ENCODE results near the gene CXXC1. TPM values are rescaled to one million over a fixed set of nuclear protein-coding genes. Genes with fewer than 3 reads are reported as not detected.

The CXXC1 gene
- total RNA-seq, 1 donor from 2014 or later = 134 TPM

- POLR2A ChIA-PET = no interaction called here
- ATAC-seq (ENCODE audit: low read depth) (no peak), DNase-seq (no peak)
- TF ChIP-seq, protein P1, sequence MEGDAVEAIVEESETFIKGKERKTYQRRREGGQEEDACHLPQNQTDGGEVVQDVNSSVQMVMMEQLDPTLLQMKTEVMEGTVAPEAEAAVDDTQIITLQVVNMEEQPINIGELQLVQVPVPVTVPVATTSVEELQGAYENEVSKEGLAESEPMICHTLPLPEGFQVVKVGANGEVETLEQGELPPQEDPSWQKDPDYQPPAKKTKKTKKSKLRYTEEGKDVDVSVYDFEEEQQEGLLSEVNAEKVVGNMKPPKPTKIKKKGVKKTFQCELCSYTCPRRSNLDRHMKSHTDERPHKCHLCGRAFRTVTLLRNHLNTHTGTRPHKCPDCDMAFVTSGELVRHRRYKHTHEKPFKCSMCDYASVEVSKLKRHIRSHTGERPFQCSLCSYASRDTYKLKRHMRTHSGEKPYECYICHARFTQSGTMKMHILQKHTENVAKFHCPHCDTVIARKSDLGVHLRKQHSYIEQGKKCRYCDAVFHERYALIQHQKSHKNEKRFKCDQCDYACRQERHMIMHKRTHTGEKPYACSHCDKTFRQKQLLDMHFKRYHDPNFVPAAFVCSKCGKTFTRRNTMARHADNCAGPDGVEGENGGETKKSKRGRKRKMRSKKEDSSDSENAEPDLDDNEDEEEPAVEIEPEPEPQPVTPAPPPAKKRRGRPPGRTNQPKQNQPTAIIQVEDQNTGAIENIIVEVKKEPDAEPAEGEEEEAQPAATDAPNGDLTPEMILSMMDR (IDR thresholded peaks at IDR 0.05) = no peak
- CTCF ChIA-PET = no interaction called here
- intact Hi-C loops (cut with micrococcal nuclease) = no loop called here
- H3K4me3 Mint-ChIP-seq = no peak overlapping the region
- H3K36me3 Mint-ChIP-seq (ENCODE audit: low read depth) = peaks cover 80% of the 10 kb centered on the region
- H3K27ac Mint-ChIP-seq = no peak overlapping the region
- H3K9me3 Mint-ChIP-seq = no peaks in the 10 kb centered on the region
- H3K27me3 Mint-ChIP-seq = no peaks in the 10 kb centered on the region
- H3K4me1 Mint-ChIP-seq = peaks cover 10% of the 10 kb centered on the region
Observed at GRCh38 chr18:50272568-50272967, 14.9 kb downstream of the CXXC1 start.

GRCh38 chr18:50268022-50268747 lies 19.3 kb downstream of the CXXC1 start:
- peak; percentile 87 for DNase-seq
- intact Hi-C loops (cut with micrococcal nuclease) = loop anchor here (1.0 to 10.0 kb wide), 7 partner anchors 44 to 1793 kb away; partner anchors contain the start of gene MYO5B
- H3K27ac Mint-ChIP-seq = peak overlapping the region; percentile 88
- H3K4me1 Mint-ChIP-seq = peaks cover 28% of the 10 kb centered on the region
- H3K36me3 Mint-ChIP-seq (ENCODE audit: low read depth) = peaks cover 40% of the 10 kb centered on the region
- ATAC-seq (ENCODE audit: low read depth) = peak; percentile 74
- ChIA-PET POLR2A (interaction anchor here (1.4 to 4.0 kb wide), 2 partner anchors 13 to 88 kb away, joined by 4 to 44 read pairs; partner anchors contain the start of gene MBD1), CTCF (interaction anchor here (0.9 to 3.6 kb wide), 13 partner anchors 9 to 93 kb away, joined by 3 to 30 read pairs (median 5); partner anchors contain the start of gene MBD1)
- no peaks in the 10 kb centered on the region for H3K27me3 Mint-ChIP-seq
- no peaks in the 10 kb centered on the region for H3K9me3 Mint-ChIP-seq
- TF ChIP-seq, protein P1 (IDR thresholded peaks at IDR 0.05) = peak; percentile 39
- peak overlapping the region; percentile 89 for H3K4me3 Mint-ChIP-seq

GRCh38 chr18:50266248-50266704 lies 21.2 kb downstream of the CXXC1 start, which contains the start of gene CFAP53:
Gene CFAP53 (minus strand): TSS chr18:50266495. CDS start chr18:50266404, 91 bp downstream.
- no peaks in the 10 kb centered on the region for H3K27me3 Mint-ChIP-seq
- DNase-seq (peak; percentile 91), ATAC-seq (ENCODE audit: low read depth) (peak; percentile 80)
- peak within 1 kb of the TSS; percentile 88 for H3K27ac Mint-ChIP-seq
- POLR2A ChIA-PET = interaction anchor here (0.5 to 4.0 kb wide), 11 partner anchors 15 to 835 kb away, joined by 3 to 44 read pairs (median 3); partner anchors contain the start of genes C18orf32, MBD1 and SKA1
- CTCF ChIA-PET = interaction anchor here (1.1 to 2.6 kb wide), 5 partner anchors 12 to 108 kb away, joined by 4 to 14 read pairs (median 7); partner anchors contain the start of genes MBD1 and SKA1
- peak within 1 kb of the TSS; percentile 89 for H3K4me3 Mint-ChIP-seq
- intact Hi-C loops (cut with micrococcal nuclease) = loop anchor here (1.0 to 10.0 kb wide), 10 partner anchors 15 to 1791 kb away; partner anchors contain the start of genes ACAA2, CXXC1, DYM and MBD1
- H3K9me3 Mint-ChIP-seq = no peaks in the 10 kb centered on the region
- TF ChIP-seq, protein P1 (IDR thresholded peaks at IDR 0.05) = no peak
- H3K36me3 Mint-ChIP-seq (ENCODE audit: low read depth) = peaks cover 23% of the 10 kb centered on the region
- H3K4me1 Mint-ChIP-seq = peaks cover 28% of the 10 kb centered on the region

GRCh38 chr18:50262977-50263376 lies 24.5 kb downstream of the CXXC1 start:
- Mint-ChIP-seq H3K27me3 (peaks cover 4% of the 10 kb centered on the region), H3K9me3 (no peaks in the 10 kb centered on the region), H3K27ac (no peak overlapping the region), H3K4me3 (no peak overlapping the region), H3K4me1 (peaks cover 23% of the 10 kb centered on the region), H3K36me3 (ENCODE audit: low read depth) (no peaks in the 10 kb centered on the region)
- ATAC-seq (ENCODE audit: low read depth) = no peak
- DNase-seq = no peak
- POLR2A ChIA-PET = no interaction called here
- intact Hi-C loops (cut with micrococcal nuclease) = loop anchor here (10.0 kb wide), 1 partner anchor 1788 kb away; no protein-coding TSS in a partner anchor
- TF ChIP-seq, protein P1 (IDR thresholded peaks at IDR 0.05) = no peak
- CTCF ChIA-PET = no interaction called here

- Mint-ChIP-seq H3K27ac (no peak overlapping the region), H3K4me3 (no peak overlapping the region), H3K27me3 (peaks cover 3% of the 10 kb centered on the region), H3K4me1 (no peaks in the 10 kb centered on the region), H3K36me3 (ENCODE audit: low read depth) (no peaks in the 10 kb centered on the region), H3K9me3 (no peaks in the 10 kb centered on the region)
- TF ChIP-seq, protein P1 (IDR thresholded peaks at IDR 0.05) = no peak
- ChIA-PET CTCF (no interaction called here), POLR2A (no interaction called here)
- intact Hi-C loops (cut with micrococcal nuclease) = no loop called here
- no peak for ATAC-seq (ENCODE audit: low read depth)
- DNase-seq = no peak
Observed at GRCh38 chr18:50250935-50251334, 36.6 kb downstream of the CXXC1 start.
